GM15510 (cell line): ENCODE data around the gene NT5C3B.

Experiments
- POLR2A ChIP-seq: IDR thresholded peaks from 3 replicates; pipeline ENCODE4 v1.6.1; 2011; ENCODE audit warnings: borderline replicate concordance; ENCODE audit not compliant: insufficient read length; ENCODE audit errors: extremely low read depth

The NT5C3B gene

GRCh38 chr17:41816637-41817320 lies 19.3 kb downstream of the NT5C3B start:
- TF ChIP-seq POLR2A = no peak

- no peak for TF ChIP-seq POLR2A
Observed at GRCh38 chr17:41814195-41814594, 21.8 kb downstream of the NT5C3B start.

DNA sequence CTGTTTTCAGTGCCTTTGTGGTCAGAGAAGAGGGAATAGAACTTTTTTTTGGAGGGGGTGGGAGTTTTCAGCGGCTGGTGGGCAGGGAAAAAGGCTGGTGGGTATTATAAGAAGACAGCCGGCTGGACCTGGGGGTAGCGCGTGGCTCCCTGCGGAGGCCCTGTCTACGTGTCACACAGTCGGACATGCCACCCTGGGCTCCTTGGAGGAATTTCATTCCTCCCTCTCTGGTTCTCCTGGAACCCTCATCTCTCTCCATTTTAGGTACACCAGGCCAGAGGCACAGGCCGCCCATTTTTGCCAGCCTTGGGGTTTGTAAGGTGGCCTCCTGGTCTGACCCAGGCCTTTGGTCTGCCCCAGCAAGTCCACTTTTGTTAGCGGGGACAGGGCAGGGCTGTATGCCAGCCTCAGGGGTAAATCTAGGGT lies 22.3 kb downstream of the NT5C3B start:
- no peak for TF ChIP-seq POLR2A

DNA sequence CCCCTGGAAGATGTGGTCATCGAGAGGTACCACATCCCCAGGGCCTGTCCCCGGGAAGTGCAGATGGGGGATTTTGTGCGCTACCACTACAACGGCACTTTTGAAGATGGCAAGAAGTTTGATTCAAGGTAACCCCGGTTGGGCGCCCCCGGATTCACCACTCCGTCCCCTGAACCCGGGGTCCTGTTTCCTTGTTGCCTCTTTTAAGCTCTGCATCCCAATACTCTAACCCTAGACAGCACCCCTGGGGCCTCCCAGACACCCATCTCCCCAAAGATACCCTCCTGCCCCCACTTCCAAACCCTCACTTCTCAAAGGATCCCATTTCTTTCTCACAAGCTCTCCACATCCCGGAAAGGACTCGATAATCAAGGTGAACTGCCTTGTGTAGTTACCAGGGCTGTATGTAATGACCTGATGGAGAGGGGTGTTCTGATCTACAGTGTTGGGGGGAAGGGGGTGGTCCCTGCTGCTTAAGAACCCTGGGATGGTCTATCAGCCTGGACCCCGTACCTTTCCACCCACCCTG lies 22.8 kb downstream of the NT5C3B start:
- no peak for TF ChIP-seq POLR2A

DNA sequence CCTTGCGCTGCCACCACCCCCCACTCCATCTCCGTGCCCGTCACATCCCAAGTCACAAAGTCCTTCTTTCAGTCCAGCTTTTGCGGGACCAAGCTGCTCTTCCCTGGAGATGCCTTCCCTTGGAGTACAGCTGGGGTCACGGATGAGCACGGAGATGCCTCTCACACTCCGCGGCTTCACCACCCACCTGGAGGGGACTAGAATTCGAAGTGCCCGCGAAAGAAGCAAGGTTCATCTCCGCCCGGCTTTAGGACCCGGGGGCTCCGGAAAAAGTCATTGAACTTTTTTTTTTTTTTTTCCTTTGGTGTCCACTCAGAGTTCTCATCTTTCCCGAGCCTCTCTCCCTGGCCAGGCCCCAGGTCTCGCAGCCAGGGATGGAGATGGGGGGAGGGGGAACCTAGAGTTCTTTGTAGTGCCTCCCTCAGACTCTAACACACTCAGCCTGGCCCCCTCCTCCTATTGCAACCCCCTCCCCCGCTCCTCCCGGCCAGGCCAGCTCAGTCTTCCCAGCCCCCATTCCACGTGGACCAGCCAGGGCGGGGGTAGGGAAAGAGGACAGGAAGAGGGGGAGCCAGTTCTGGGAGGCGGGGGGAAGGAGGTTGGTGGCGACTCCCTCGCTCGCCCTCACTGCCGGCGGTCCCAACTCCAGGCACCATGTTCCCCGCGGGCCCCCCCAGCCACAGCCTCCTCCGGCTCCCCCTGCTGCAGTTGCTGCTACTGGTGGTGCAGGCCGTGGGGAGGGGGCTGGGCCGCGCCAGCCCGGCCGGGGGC lies 23.5 kb downstream of the NT5C3B start, which contains the start of gene FKBP10:
FKBP10 (plus strand) TSS at position 624 of the 771 bp plus-strand sequence; CDS start at position 655, 31 bp downstream.
- TF ChIP-seq POLR2A = no peak

- no peak for TF ChIP-seq POLR2A
Observed at GRCh38 chr17:41811549-41812380, 24.3 kb downstream of the NT5C3B start, which contains the start of gene P3H4. Gene P3H4, minus strand, starts transcription at chr17:41811949. Its CDS starts 34 bp downstream, at chr17:41811915.

DNA sequence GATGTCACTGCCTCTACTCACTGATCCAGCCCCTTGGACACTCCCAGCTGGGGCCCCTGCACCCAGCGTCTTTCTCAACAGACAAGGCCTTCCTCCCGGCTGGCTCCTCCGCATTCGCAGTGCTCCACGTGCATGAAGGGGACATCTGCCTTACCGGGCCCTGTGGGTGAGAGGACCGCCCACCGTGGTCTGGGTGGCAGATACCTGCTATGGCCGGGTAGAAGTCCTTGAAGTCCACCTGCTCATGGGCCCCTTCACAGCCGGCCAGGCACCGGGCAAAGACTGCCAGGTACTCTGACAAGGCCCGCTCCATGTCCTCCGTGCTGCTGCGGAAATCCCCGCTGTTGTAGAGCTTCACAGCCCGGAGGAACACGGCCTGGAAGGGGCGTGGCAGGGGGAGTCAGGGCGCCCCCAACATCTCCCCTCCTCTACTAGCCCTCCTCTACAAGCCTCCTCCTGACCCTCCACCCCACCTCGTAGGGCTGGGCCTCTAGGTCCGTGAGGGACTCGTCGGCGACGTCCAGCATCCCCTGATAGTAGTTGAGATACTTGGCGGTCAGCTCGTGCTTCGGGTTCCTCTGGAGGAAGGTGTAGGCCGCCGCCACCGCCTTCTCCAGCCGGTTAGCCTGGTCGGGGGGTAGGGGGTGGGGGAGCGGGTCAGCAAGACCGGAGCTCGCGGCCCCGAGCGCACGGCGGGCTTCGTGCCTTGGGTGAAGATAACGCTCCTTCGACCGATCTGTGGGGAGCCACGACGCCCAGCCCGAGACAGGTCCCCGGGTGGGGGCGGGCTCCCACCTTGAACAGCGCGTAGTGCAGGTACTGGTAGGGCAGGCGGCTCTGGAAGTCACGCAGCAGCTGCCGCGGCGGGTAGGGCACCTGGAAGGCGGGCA lies 25.1 kb downstream of the NT5C3B start:
- TF ChIP-seq POLR2A = no peak

DNA sequence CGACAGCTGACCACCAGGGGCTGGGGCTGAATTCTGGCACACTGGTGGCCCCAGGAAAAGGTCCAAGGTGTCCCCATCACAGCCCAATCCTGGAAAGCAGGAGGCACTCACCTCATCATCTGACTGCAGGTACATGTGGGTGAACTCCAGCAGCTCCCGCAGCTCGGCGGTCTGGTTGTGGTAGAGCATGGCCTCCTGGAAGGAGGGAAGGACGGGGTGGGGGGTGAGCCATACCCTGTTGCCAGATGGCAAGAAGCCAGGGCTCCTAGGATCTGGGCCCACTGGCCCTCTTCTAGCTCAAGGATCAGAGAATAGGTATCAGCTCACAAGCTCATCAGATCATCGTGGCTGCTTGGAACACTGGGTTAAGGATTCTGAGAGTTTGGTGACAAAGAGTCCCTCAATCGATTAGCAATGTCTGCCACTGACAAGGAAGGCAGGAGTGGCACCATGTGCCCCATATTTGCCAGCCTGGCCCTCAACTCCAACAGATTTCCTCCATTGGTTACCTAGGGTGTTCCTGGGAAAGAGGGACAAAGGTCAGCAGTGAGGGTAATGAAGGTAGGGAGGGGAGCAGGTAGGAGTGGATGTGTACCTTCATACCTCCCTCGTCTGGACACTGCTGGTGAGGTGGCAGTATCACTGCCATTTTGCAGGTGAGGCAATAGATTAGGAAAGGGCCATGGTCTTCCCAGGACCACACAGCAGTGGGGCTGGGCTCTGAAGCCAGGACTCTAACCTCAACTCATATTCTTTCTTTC lies 29.2 kb downstream of the NT5C3B start:
- TF ChIP-seq POLR2A = no peak

DNA sequence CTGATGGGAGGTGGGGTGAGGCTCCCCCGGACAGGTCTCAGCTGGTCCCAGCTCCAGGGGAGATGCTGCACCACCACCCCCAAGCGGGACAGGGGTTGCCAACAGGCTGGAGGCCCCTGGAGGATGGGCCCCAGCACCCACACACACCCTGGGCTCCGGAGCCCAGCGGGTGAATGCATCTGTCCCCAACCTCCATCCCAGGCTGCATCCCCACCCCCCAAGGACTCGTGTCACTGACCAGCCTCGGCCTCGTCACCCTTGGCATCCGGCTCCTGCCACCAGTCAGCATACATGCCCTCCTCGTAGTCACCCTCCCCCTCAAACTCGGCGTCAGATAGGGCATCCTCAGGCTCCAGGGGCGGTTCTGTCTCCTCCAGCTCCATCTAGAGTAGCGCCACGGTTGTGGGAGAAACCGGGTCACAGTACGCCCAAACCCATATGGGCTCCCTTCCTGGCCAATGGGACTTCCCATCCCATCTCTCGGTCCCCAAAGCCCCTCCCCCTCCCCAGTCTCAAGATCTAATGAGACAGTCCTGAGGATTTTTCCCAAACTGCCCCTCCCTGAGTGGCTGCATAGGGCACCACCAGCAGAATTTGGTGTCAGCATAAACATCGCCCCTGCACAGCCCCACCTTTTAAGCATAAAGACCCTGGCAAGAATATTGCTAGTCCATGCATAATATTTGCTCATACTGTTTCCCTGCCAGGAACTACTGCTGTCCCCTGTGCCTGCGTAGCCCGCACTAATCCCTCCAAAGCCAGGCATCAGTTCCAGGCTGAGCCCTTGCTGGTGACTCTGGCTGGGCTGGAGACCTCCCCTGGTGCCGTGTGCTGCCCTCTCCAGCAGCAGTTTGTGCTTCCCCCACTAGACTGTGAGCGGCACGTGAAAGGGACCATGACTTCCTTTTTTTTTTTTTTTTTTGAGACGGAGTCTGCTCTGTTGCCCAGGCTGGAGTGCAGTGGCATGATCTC lies 32.7 kb downstream of the NT5C3B start:
- no peak for TF ChIP-seq POLR2A

DNA sequence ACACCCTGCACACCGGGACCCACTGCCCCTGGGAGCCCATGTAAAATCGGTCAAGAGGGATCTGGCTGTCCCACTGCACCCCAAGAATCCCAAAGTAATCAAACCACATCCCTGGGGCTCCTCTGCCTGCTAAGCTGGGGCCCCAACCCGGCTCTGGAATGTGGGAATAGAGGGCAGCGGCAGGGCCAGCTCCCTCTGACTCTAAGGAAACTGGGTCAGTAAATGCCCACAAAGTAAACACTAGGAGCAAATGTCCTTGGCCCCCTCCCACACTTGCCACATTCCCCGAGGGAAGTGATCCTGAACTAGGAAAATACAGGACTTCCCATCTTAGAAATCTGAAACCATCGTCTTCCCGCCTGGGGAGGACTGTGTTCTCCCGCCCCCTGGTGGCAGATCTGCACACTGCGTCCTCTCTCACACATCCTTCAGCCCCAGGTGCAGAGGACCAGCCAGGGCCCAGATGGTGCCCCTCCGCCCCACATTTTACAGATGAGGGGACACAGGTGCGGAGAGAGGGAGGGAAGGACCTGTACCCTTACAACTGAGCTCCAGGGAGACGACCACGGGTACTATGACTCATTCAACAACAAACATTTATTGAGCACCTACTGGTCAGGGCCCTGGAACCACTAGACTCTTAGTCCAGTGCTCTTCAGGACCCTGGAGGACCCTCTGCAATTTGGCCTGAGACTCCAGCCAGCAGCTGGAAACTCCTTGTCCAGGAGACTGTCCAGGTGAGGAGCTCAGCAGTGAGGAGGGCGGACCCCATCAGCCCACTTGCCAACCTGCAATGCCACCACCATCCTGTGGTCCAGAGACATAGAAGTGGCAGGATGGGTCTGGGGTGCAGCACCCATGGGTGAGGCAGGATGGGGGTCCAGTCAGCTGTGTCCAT lies 34.4 kb downstream of the NT5C3B start:
- TF ChIP-seq POLR2A = no peak
